ENCODE results near the gene AMPD1.
A peak's percentile ranks its signal among the peaks of the same experiment; 100 is the strongest.

AMPD1 gene

DNA sequence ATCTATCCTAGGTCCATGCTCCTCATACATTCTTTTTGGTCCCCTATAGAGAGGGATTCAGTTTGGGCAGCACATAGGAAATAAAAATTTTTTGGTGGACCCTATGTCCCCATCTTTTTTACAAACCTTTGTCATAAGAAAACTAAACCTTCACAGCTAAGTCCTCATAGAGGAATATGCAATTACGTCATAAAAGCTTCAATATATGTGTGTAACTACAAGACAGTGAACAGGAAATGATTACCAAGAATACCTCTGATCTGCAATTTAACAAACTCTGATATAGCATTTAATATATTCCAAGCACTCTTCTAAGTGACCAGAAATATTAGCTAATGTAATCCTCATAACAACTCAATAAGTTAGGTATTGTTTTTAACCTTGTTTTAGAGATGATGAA is 19.2 kb downstream of the AMPD1 start:
- Histone ChIP-seq H3K79me2 (ENCODE audit: insufficient read depth, low read length) (no peaks in the 10 kb centered on the region), H3K27ac (ENCODE audit: low read depth, low read length) (no peak overlapping the region), H3K27me3 (ENCODE audit: low read length) (no peaks in the 10 kb centered on the region), H3K4me3 (ENCODE audit: insufficient read depth, low read length, poor library complexity, severe bottlenecking) (no peak overlapping the region), H3K9me3 (ENCODE audit: insufficient read depth, low read length) (no peaks in the 10 kb centered on the region), H3F3A (ENCODE audit: insufficient read depth) (no peaks in the 10 kb centered on the region), H3K4me2 (ENCODE audit: low read depth, low read length, poor library complexity, severe bottlenecking) (no peak overlapping the region), H3K9me2 (replicated peaks; ENCODE audit: insufficient read depth, low read length) (no peaks in the 10 kb centered on the region), H3K9ac (ENCODE audit: low read length) (no peak overlapping the region), H4K20me1 (ENCODE audit: low read depth, low read length) (no peaks in the 10 kb centered on the region), H2AFZ (ENCODE audit: low read depth, low read length, severe bottlenecking) (no peak overlapping the region), H3K36me3 (ENCODE audit: low read length) (no peaks in the 10 kb centered on the region)
- no peak for TF ChIP-seq EZH2phosphoT487 (conservative IDR thresholded peaks at IDR 0.05; ENCODE audit: low read length)
- TF ChIP-seq, protein P1, sequence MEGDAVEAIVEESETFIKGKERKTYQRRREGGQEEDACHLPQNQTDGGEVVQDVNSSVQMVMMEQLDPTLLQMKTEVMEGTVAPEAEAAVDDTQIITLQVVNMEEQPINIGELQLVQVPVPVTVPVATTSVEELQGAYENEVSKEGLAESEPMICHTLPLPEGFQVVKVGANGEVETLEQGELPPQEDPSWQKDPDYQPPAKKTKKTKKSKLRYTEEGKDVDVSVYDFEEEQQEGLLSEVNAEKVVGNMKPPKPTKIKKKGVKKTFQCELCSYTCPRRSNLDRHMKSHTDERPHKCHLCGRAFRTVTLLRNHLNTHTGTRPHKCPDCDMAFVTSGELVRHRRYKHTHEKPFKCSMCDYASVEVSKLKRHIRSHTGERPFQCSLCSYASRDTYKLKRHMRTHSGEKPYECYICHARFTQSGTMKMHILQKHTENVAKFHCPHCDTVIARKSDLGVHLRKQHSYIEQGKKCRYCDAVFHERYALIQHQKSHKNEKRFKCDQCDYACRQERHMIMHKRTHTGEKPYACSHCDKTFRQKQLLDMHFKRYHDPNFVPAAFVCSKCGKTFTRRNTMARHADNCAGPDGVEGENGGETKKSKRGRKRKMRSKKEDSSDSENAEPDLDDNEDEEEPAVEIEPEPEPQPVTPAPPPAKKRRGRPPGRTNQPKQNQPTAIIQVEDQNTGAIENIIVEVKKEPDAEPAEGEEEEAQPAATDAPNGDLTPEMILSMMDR (IDR thresholded peaks at IDR 0.05; ENCODE audit: insufficient read depth, low read length, poor library complexity, severe bottlenecking): no peak

DNA sequence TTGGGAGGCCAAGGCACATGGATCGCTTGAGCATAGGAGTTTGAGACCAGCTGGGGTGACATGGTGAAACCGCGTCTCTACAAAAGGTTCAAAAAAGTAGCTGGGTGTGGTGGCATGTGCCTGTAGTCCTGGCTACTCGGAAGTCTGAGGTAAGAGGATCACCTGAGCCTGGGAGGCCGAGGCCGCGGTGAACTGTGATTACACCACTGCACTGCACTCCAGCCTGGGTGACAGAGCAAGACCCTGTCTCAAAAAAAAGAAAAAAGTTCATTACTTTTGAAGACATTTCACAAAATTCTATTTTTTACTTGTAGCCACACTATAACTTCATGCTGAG is 23.4 kb downstream of the AMPD1 start:
- H3K4me3 ChIP-seq (ENCODE audit: insufficient read depth, low read length, poor library complexity, severe bottlenecking): no peak overlapping the region
- H3K36me3 ChIP-seq (ENCODE audit: low read length): no peaks in the 10 kb centered on the region
- H3K9me2 ChIP-seq (replicated peaks; ENCODE audit: insufficient read depth, low read length): no peaks in the 10 kb centered on the region
- H3K9ac ChIP-seq (ENCODE audit: low read length): no peak overlapping the region
- no peaks in the 10 kb centered on the region for H3K79me2 ChIP-seq (ENCODE audit: insufficient read depth, low read length)
- H3K27me3 ChIP-seq (ENCODE audit: low read length): no peaks in the 10 kb centered on the region
- H3F3A ChIP-seq (ENCODE audit: insufficient read depth): no peaks in the 10 kb centered on the region
- H3K27ac ChIP-seq (ENCODE audit: low read depth, low read length): no peak overlapping the region
- no peak overlapping the region for H3K4me2 ChIP-seq (ENCODE audit: low read depth, low read length, poor library complexity, severe bottlenecking)
- TF ChIP-seq, protein P1 (IDR thresholded peaks at IDR 0.05; ENCODE audit: insufficient read depth, low read length, poor library complexity, severe bottlenecking): no peak
- TF ChIP-seq EZH2phosphoT487 (conservative IDR thresholded peaks at IDR 0.05; ENCODE audit: low read length): no peak
- H4K20me1 ChIP-seq (ENCODE audit: low read depth, low read length): no peaks in the 10 kb centered on the region
- H2AFZ ChIP-seq (ENCODE audit: low read depth, low read length, severe bottlenecking): no peak overlapping the region
- H3K9me3 ChIP-seq (ENCODE audit: insufficient read depth, low read length): no peaks in the 10 kb centered on the region

GRCh38 chr1:114671011-114671938 is 24.1 kb downstream of the AMPD1 start:
- Histone ChIP-seq H3K4me2 (ENCODE audit: low read depth, low read length, poor library complexity, severe bottlenecking) (no peak overlapping the region), H3K36me3 (ENCODE audit: low read length) (no peaks in the 10 kb centered on the region), H3K9ac (ENCODE audit: low read length) (no peak overlapping the region), H2AFZ (ENCODE audit: low read depth, low read length, severe bottlenecking) (no peak overlapping the region), H3K9me3 (ENCODE audit: insufficient read depth, low read length) (no peaks in the 10 kb centered on the region), H3K27me3 (ENCODE audit: low read length) (no peaks in the 10 kb centered on the region), H4K20me1 (ENCODE audit: low read depth, low read length) (no peaks in the 10 kb centered on the region), H3K27ac (ENCODE audit: low read depth, low read length) (no peak overlapping the region), H3K9me2 (replicated peaks; ENCODE audit: insufficient read depth, low read length) (no peaks in the 10 kb centered on the region), H3K4me3 (ENCODE audit: insufficient read depth, low read length, poor library complexity, severe bottlenecking) (no peak overlapping the region), H3K79me2 (ENCODE audit: insufficient read depth, low read length) (no peaks in the 10 kb centered on the region), H3F3A (ENCODE audit: insufficient read depth) (no peaks in the 10 kb centered on the region)
- TF ChIP-seq, protein P1 (IDR thresholded peaks at IDR 0.05; ENCODE audit: insufficient read depth, low read length, poor library complexity, severe bottlenecking): peak; percentile 35
- no peak for TF ChIP-seq EZH2phosphoT487 (conservative IDR thresholded peaks at IDR 0.05; ENCODE audit: low read length)

All from SU-DHL-6 (cell line).